MCF 10A (cell line): ENCODE results near the gene CDIP1. TPM values are rescaled to one million over a fixed set of nuclear protein-coding genes. Genes with fewer than 3 reads are reported as not detected.

Experiments used
- BruUV-seq: library from RNA; stranded (reverse); fragments of 400-500 nt; replicated peaks from 2 replicates; lab custom pipeline; 2021; lab: Mats Ljungman, UMichigan
- CTCF ChIA-PET: fragments of 300-600 bp; sonication (Branson Sonifier 250); formaldehyde crosslinking; extraction: SDS; loops from one replicate; lab custom pipeline; 2021; ENCODE audit warnings: antibody characterized with exemption, inconsistent platforms; lab: Yijun Ruan, JAX
- POLR2A ChIA-PET: fragments of 300-600, 350-650 bp; sonication (Branson Sonifier 250); formaldehyde crosslinking; extraction: SDS; loops from one replicate; lab custom pipeline; 2020; ENCODE audit warnings: antibody characterized with exemption, inconsistent platforms; lab: Yijun Ruan, JAX
- DNase-seq: peaks from one replicate; pipeline ENCODE4 v3.0.0-alpha.2; 2018; ENCODE audit not compliant: unreplicated experiment
- H3K27ac Mint-ChIP-seq: one replicate; pipeline ENCODE4 v1.8.0; 2022; ENCODE audit warnings: mild to moderate bottlenecking, low read depth, mixed read lengths; ENCODE audit not compliant: unreplicated experiment
- H3K27me3 Mint-ChIP-seq: one replicate; pipeline ENCODE4 v1.8.0; 2022; ENCODE audit warnings: mixed read lengths; ENCODE audit not compliant: insufficient read depth, unreplicated experiment
- H3K36me3 Mint-ChIP-seq: one replicate; pipeline ENCODE4 v1.8.0; 2022; ENCODE audit warnings: mild to moderate bottlenecking, moderate library complexity, mixed read lengths; ENCODE audit not compliant: insufficient read depth, unreplicated experiment
- H3K4me1 Mint-ChIP-seq: one replicate; pipeline ENCODE4 v1.8.0; 2022; ENCODE audit warnings: mixed read lengths; ENCODE audit not compliant: insufficient read depth, unreplicated experiment
- H3K4me3 Mint-ChIP-seq: one replicate; pipeline ENCODE4 v1.8.0; 2022; ENCODE audit warnings: mild to moderate bottlenecking, moderate library complexity, mixed read lengths; ENCODE audit not compliant: unreplicated experiment
- H3K9me3 Mint-ChIP-seq: one replicate; pipeline ENCODE4 v1.8.0; 2022; ENCODE audit warnings: mixed read lengths; ENCODE audit not compliant: unreplicated experiment
- intact Hi-C: fragments of 100-400 bp; cut with micrococcal nuclease; formaldehyde crosslinking; loops from 2 replicates; pipeline ENCODE4 v1.14.1; 2022
- total RNA-seq: library from RNA; stranded (reverse); gene quantifications from 2 replicates; pipeline ENCODE4 v1.2.3, GENCODE V29; 2022
- TF ChIP-seq, protein P1 (sequence below): fragments of 200-600 bp; IDR thresholded peaks from one replicate; pipeline ENCODE4 v1.8.0; 2022; ENCODE audit warnings: antibody characterized with exemption, mild to moderate bottlenecking; ENCODE audit not compliant: unreplicated experiment

Gene CDIP1
- total RNA-seq, 1 experiment from 2014 or later, result 6.0 TPM

DNA sequence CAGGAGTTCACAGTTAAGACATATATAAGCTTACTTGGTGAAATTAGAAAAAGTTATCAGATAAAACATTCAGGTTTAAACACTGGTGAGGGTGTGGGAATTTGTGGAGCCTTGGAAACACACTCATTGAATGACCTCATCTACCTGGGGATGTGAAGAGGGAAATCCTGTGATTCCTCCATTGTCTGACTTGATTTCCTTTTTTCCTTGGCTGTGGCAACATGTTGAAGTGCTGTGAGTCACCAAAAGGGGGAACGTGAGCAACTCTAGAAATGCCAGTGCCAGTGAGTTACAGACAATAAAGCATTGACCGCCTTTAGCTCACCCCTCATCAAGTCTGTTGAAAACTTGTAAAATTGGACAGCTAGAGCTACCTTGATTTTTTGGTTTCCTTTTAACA lies 60.6 kb downstream of the CDIP1 start:
- Mint-ChIP-seq H3K36me3 (peaks cover 30% of the 10 kb centered on the region), H3K4me3 (peak overlapping the region; percentile 80), H3K9me3 (no peaks in the 10 kb centered on the region), H3K4me1 (peaks cover 20% of the 10 kb centered on the region), H3K27ac (no peak overlapping the region), H3K27me3 (no peaks in the 10 kb centered on the region)
- intact Hi-C loops, result no loop called here
- ChIA-PET POLR2A (interaction anchor here (0.6 to 6.3 kb wide), 8 partner anchors 9 to 256 kb away, joined by 3 to 63 read pairs (median 10); partner anchors contain the start of genes ANKS3 and DNAAF8), CTCF (interaction anchor here (0.6 to 1.8 kb wide), 11 partner anchors 9 to 294 kb away, joined by 3 to 7 read pairs (median 3); no protein-coding TSS in a partner anchor)
- BruUV-seq, result no TSS peak
- TF ChIP-seq, protein P1, sequence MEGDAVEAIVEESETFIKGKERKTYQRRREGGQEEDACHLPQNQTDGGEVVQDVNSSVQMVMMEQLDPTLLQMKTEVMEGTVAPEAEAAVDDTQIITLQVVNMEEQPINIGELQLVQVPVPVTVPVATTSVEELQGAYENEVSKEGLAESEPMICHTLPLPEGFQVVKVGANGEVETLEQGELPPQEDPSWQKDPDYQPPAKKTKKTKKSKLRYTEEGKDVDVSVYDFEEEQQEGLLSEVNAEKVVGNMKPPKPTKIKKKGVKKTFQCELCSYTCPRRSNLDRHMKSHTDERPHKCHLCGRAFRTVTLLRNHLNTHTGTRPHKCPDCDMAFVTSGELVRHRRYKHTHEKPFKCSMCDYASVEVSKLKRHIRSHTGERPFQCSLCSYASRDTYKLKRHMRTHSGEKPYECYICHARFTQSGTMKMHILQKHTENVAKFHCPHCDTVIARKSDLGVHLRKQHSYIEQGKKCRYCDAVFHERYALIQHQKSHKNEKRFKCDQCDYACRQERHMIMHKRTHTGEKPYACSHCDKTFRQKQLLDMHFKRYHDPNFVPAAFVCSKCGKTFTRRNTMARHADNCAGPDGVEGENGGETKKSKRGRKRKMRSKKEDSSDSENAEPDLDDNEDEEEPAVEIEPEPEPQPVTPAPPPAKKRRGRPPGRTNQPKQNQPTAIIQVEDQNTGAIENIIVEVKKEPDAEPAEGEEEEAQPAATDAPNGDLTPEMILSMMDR, result no peak
- peak; percentile 73 for DNase-seq

DNA sequence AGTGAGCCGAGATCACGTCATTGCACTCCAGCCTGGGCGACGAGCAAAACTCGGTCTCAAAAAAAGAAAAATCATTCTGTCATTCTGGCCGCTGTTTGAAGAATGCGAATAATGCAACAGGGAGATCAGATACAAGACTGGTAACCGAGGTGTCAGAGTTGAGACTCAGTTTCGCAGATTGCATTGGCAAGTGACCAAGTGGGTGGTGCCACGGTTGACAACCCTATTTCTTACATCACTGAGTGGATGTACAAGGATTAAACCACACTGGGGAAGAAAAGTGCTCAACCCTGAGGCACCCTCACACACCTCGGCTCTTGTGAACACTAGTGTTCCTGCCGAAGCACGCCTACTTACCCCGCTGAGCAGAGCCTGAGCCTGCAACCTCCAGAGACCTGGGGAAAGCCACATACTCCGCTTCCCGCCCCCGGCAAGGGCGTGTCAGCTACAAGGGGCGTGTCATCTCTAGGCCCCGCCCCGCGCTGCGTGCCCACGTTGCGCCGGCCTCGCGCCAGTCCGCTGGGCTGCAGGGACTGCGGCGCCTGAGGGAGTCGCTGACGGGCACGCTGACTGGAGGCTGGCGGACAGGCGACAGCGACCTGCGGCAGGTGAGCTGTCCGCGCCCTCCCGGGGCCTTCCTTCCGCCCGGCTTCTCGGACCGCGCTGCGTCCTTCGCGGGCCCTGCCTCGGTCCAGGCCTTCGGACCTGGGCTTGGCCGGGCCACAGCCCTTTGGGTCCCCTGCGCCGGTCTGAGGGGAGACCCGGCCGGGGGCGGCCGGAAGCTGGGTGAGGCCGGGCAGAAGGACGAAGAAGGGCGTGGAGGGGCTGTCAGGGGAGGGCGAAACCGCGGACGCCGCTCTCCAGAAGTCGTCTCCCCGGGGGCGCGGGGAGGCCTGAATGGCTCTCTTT lies 62.4 kb downstream of the CDIP1 start, which contains the start of gene HMOX2:
Gene HMOX2, plus strand, starts transcription at position 519 of the 909 bp plus-strand sequence. CDS start 29,127 bp downstream, outside the sequence.
- TF ChIP-seq, protein P1, result peak; percentile 41
- peak within 1 kb of the TSS; percentile 80 for H3K4me3 Mint-ChIP-seq
- POLR2A ChIA-PET, result interaction anchor here (0.6 to 6.3 kb wide), 12 partner anchors 11 to 203 kb away, joined by 3 to 63 read pairs (median 5); partner anchors contain the start of gene UBALD1
- H3K27me3 Mint-ChIP-seq, result no peaks in the 10 kb centered on the region
- no peaks in the 10 kb centered on the region for H3K9me3 Mint-ChIP-seq
- peak; percentile 92 for DNase-seq
- intact Hi-C loops, result no loop called here
- CTCF ChIA-PET, result interaction anchor here (0.6 to 1.9 kb wide), 7 partner anchors 17 to 160 kb away, joined by 3 to 13 read pairs (median 4); partner anchors contain the start of gene GLIS2
- H3K27ac Mint-ChIP-seq, result peak within 1 kb of the TSS; percentile 63
- H3K4me1 Mint-ChIP-seq, result peaks cover 6% of the 10 kb centered on the region
- no TSS peak for BruUV-seq
- H3K36me3 Mint-ChIP-seq, result peaks cover 29% of the 10 kb centered on the region

- no peaks in the 10 kb centered on the region for H3K27me3 Mint-ChIP-seq
- peak within 1 kb of the TSS; percentile 80 for H3K4me3 Mint-ChIP-seq
- H3K9me3 Mint-ChIP-seq, result no peaks in the 10 kb centered on the region
- DNase-seq, result peak; percentile 94
- ChIA-PET CTCF (interaction anchor here (0.6 to 1.2 kb wide), 4 partner anchors 9 to 395 kb away, joined by 3 to 4 read pairs (median 4); partner anchors contain the start of gene MGRN1), POLR2A (interaction anchor here (0.6 to 6.3 kb wide), 14 partner anchors 10 to 471 kb away, joined by 3 to 63 read pairs (median 4); partner anchors contain the start of gene CORO7)
- TF ChIP-seq, protein P1, result no peak
- H3K27ac Mint-ChIP-seq, result peak within 1 kb of the TSS; percentile 93
- TSS peak; percentile 36 for BruUV-seq
- intact Hi-C loops, result no loop called here
- H3K36me3 Mint-ChIP-seq, result peaks cover 24% of the 10 kb centered on the region
- H3K4me1 Mint-ChIP-seq, result peaks cover 6% of the 10 kb centered on the region
Observed at GRCh38 chr16:4474192-4474961, 64.2 kb downstream of the CDIP1 start, which contains the start of gene NMRAL1. NMRAL1 (minus strand) TSS chr16:4474625; CDS start chr16:4474132, 493 bp downstream.
